Stimulated activated memory B cell treated with anti-CD40 and anti-IgM and Interleukin-4, amounts not matched to agents 10 μg/mL and 1 μg/mL and 100 μg/mL, for 72 hours (primary cell): ENCODE results near the gene CFAP91.

Experiments used
- ATAC-seq: fragments of 150-1000 bp; cut with Tn5 transposase; 2 replicates; pipeline ENCODE4 v1.10.0; 2021
- H3K27ac Mint-ChIP-seq: one replicate; pipeline ENCODE4 v1.8.0; 2022; ENCODE audit warnings: mild to moderate bottlenecking, mixed read lengths
- H3K27me3 Mint-ChIP-seq: one replicate; pipeline ENCODE4 v1.8.0; 2022; ENCODE audit warnings: mixed read lengths
- H3K36me3 Mint-ChIP-seq: one replicate; pipeline ENCODE4 v1.8.0; 2022; ENCODE audit warnings: mixed read lengths
- H3K4me1 Mint-ChIP-seq: one replicate; pipeline ENCODE4 v1.8.0; 2022; ENCODE audit warnings: mixed read lengths
- H3K4me3 Mint-ChIP-seq: one replicate; pipeline ENCODE4 v1.8.0; 2022; ENCODE audit warnings: mild to moderate bottlenecking, moderate library complexity, mixed read lengths
- H3K9me3 Mint-ChIP-seq: one replicate; pipeline ENCODE4 v1.8.0; 2022; ENCODE audit warnings: mixed read lengths

The CFAP91 gene

GRCh38 chr3:119702530-119703527 lies at the start of gene CFAP91:
CFAP91 (plus strand) TSS chr3:119703022; CDS start chr3:119703099, 77 bp downstream.
- ATAC-seq: peak; percentile 98
- H3K27ac Mint-ChIP-seq: peak within 1 kb of the TSS; percentile 80
- H3K27me3 Mint-ChIP-seq: no peaks in the 10 kb centered on the region
- peaks cover 44% of the 10 kb centered on the region for H3K4me1 Mint-ChIP-seq
- peak within 1 kb of the TSS; percentile 80 for H3K4me3 Mint-ChIP-seq
- peaks cover 9% of the 10 kb centered on the region for H3K9me3 Mint-ChIP-seq
- peaks cover 6% of the 10 kb centered on the region for H3K36me3 Mint-ChIP-seq

DNA sequence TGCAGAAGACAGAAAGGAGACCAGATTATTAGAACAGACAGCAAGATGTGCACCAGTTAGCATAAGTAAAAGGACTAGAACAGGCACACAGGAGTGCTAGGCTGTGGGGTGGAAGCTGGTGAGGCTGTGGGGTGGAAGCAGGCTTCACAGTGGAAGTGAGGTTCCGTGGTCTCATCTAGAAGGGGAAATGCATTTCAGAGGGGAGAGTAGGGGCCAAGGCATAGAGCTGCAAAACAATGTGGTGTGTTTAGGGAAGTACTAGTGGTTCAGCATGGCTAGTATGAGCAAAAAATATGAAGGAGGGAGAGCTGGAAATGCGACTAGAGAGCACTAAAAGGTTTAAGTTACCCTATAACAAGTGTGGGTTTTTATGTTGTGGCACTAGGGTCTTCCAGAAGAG lies 48.9 kb upstream of the CFAP91 start:
- Mint-ChIP-seq H3K9me3 (no peaks in the 10 kb centered on the region), H3K36me3 (peaks cover 53% of the 10 kb centered on the region), H3K27me3 (no peaks in the 10 kb centered on the region), H3K4me1 (peaks cover 27% of the 10 kb centered on the region), H3K27ac (no peak overlapping the region), H3K4me3 (no peak overlapping the region)
- ATAC-seq: no peak

- Mint-ChIP-seq H3K27me3 (no peaks in the 10 kb centered on the region), H3K4me3 (no peak overlapping the region), H3K36me3 (peaks cover 40% of the 10 kb centered on the region), H3K27ac (peak overlapping the region; percentile 60), H3K4me1 (peaks cover 32% of the 10 kb centered on the region), H3K9me3 (no peaks in the 10 kb centered on the region)
- ATAC-seq: no peak
Observed at GRCh38 chr3:119657887-119658702, 44.7 kb upstream of the CFAP91 start.

DNA sequence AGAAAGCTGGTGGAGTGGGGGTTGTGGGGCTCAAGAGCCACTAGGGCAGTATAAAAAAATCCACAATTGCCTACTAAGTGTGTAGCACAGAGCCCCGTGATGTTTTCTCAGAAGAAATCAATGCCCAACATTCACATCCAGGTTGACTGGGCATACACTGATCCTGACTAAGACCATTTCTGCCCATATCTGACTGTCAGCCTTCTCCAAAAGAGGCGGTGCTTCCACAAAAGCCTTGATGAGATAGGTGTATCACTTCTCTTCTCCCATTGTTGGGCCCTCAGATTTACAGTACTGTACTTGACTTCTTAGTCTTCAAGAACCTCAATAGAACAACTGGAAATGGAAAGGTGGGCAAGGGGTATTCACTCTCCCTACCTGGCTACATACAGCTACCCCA lies 43.8 kb upstream of the CFAP91 start:
- peaks cover 41% of the 10 kb centered on the region for H3K36me3 Mint-ChIP-seq
- no peak for ATAC-seq
- no peak overlapping the region for H3K27ac Mint-ChIP-seq
- no peaks in the 10 kb centered on the region for H3K9me3 Mint-ChIP-seq
- no peak overlapping the region for H3K4me3 Mint-ChIP-seq
- no peaks in the 10 kb centered on the region for H3K27me3 Mint-ChIP-seq
- peaks cover 39% of the 10 kb centered on the region for H3K4me1 Mint-ChIP-seq

GRCh38 chr3:119659606-119660291 lies 43.1 kb upstream of the CFAP91 start:
- no peak for ATAC-seq
- H3K27ac Mint-ChIP-seq: peak overlapping the region; percentile 5
- H3K4me1 Mint-ChIP-seq: peaks cover 44% of the 10 kb centered on the region

GRCh38 chr3:119660474-119661440 lies 42.1 kb upstream of the CFAP91 start, which contains the start of gene POPDC2:
POPDC2 (minus strand) TSS chr3:119660589; CDS start chr3:119660423, 166 bp downstream.
- ATAC-seq: no peak
- Mint-ChIP-seq H3K36me3 (peaks cover 42% of the 10 kb centered on the region), H3K4me1 (peaks cover 50% of the 10 kb centered on the region), H3K27ac (peak within 1 kb of the TSS; percentile 5), H3K27me3 (no peaks in the 10 kb centered on the region), H3K9me3 (no peaks in the 10 kb centered on the region), H3K4me3 (no peak within 1 kb of the TSS)

More at GRCh38 chr3:119659606-119660291, 43.1 kb upstream of the CFAP91 start:
- Mint-ChIP-seq H3K4me3 (no peak overlapping the region), H3K27me3 (no peaks in the 10 kb centered on the region), H3K36me3 (peaks cover 42% of the 10 kb centered on the region), H3K9me3 (no peaks in the 10 kb centered on the region)

- Mint-ChIP-seq H3K4me3 (no peak overlapping the region), H3K36me3 (peaks cover 40% of the 10 kb centered on the region), H3K9me3 (no peaks in the 10 kb centered on the region), H3K4me1 (peaks cover 56% of the 10 kb centered on the region), H3K27ac (peak overlapping the region; percentile 22), H3K27me3 (no peaks in the 10 kb centered on the region)
- ATAC-seq: no peak
Observed at GRCh38 chr3:119662604-119663373, 40.0 kb upstream of the CFAP91 start.

DNA sequence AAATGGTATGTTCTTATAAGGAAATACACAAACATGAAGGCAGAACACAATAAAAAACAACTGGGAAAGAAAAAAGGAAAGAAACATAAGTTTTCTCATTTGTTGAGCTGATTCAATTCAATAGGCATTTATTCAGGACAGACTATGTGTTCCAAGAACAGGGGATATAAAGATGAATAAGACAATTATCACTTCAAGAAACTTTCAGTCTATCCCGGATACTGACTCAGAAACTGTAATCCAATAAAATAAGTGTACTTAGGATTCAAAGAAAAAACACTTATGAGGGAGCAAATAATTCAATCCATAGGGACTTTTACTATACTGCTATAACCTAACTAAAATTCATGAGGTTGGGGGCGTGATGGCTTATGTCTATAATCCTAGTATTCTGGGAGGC lies 38.9 kb upstream of the CFAP91 start:
- no peak for ATAC-seq
- no peaks in the 10 kb centered on the region for H3K27me3 Mint-ChIP-seq
- no peaks in the 10 kb centered on the region for H3K9me3 Mint-ChIP-seq
- H3K4me3 Mint-ChIP-seq: no peak overlapping the region
- peaks cover 51% of the 10 kb centered on the region for H3K4me1 Mint-ChIP-seq
- peak overlapping the region; percentile 22 for H3K27ac Mint-ChIP-seq
- peaks cover 36% of the 10 kb centered on the region for H3K36me3 Mint-ChIP-seq

DNA sequence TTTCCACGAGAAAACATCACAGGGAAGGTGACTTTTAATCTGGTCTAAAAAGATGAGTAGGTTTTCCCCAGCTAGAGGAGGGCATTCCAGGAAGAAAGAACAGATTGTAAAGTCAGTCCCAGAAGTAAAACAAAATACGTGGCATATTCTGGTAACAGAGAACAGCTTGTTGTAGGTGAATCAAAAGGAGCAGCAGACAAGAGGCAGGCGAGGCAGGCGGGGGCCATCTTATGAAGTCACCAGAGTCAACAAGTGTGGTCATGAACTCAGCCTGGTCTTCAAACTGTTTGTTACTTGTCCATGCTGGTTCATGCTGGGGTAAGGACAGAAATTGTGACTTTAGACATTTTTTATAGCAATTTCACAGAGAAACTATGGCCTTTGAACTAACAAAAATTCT lies 38.5 kb upstream of the CFAP91 start:
- Mint-ChIP-seq H3K4me1 (peaks cover 51% of the 10 kb centered on the region), H3K36me3 (peaks cover 31% of the 10 kb centered on the region), H3K9me3 (no peaks in the 10 kb centered on the region), H3K27ac (peak overlapping the region; percentile 22), H3K27me3 (no peaks in the 10 kb centered on the region), H3K4me3 (no peak overlapping the region)
- ATAC-seq: no peak

DNA sequence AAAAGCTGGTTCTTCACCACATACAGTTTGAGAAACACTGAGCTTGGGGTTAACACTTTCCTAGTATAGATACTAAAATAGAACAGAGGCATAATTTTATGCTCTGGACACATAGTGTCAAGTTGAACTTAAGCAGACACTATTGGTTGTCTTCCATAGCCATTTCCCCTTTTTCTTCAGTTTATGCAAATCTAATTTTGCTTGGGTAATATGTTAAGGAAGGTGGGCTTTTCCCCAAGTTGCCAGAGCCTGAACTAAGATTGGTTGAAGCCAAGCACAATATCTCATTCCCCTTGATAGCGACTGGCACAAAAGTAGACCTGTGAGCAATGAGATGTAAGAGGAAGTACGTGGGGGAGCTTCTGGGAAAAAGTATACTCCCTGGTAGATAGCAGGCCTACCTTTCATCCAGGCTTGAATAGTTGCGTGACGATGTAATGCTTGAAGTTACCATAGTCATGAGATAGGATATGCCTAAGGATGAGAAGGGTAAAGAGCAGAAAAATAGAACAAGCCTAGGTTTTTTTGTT lies 37.9 kb upstream of the CFAP91 start:
- Mint-ChIP-seq H3K36me3 (peaks cover 29% of the 10 kb centered on the region), H3K9me3 (no peaks in the 10 kb centered on the region), H3K4me1 (peaks cover 47% of the 10 kb centered on the region), H3K27ac (peak overlapping the region; percentile 22), H3K27me3 (no peaks in the 10 kb centered on the region), H3K4me3 (no peak overlapping the region)
- peak; percentile 77 for ATAC-seq

- Mint-ChIP-seq H3K9me3 (no peaks in the 10 kb centered on the region), H3K4me3 (no peak overlapping the region), H3K27ac (no peak overlapping the region), H3K4me1 (peaks cover 56% of the 10 kb centered on the region), H3K36me3 (peaks cover 38% of the 10 kb centered on the region), H3K27me3 (no peaks in the 10 kb centered on the region)
- ATAC-seq: no peak
Observed at GRCh38 chr3:119665954-119666559, 36.8 kb upstream of the CFAP91 start.

DNA sequence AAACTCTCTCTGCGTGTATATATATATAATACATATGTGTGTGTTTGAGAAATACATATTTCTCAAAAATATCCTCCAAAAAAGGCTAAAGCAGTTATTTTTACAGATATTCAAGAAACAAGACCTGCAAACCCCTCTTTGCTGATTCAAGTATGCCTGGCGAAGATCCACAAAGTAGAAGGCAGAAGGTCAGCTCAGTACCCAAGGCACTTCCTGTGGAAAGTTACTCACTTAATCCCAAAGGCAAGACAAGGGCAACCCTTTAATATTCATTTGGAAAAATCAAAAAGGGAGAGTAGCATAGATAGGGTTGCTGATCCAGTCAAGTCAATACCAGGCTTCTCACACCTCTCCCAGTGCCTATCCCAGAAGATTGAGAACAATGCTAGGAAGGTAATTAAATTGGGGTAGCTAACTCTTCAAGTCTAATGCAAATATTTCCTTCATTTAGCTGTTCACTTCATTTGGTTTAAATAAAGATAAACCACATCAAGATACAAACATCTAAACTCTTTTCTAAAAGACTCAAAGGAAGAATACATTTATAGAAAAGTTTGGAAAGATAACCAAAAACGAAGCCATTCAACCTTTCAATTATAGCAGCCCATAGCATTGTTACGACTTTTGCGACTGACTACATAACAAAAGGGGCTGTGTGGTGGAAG lies 32.8 kb upstream of the CFAP91 start:
- peaks cover 33% of the 10 kb centered on the region for H3K4me1 Mint-ChIP-seq
- no peaks in the 10 kb centered on the region for H3K9me3 Mint-ChIP-seq
- no peak overlapping the region for H3K4me3 Mint-ChIP-seq
- H3K27me3 Mint-ChIP-seq: no peaks in the 10 kb centered on the region
- peaks cover 47% of the 10 kb centered on the region for H3K36me3 Mint-ChIP-seq
- ATAC-seq: no peak
- H3K27ac Mint-ChIP-seq: peak overlapping the region; percentile 46
